Measurements from ENCODE around the gene NAGLU. TPM values are rescaled to one million over a fixed set of nuclear protein-coding genes. Genes with fewer than 3 reads are reported as not detected.
A peak's percentile ranks its signal among the peaks of the same experiment; 100 is the strongest.

Gene NAGLU
- total RNA-seq (ENCODE audit: insufficient read depth, low replicate concordance): 26.2 TPM

- peak; percentile 91 for DNase-seq (ENCODE audit: low spot score)
Measured at GRCh38 chr17:42536048-42536371, at the start of gene NAGLU. NAGLU (plus strand) TSS chr17:42536241; CDS start chr17:42536273, 32 bp downstream.

- no peak for DNase-seq (ENCODE audit: low spot score)
Measured at GRCh38 chr17:42488032-42488431, 48.0 kb upstream of the NAGLU start.

GRCh38 chr17:42493319-42493718, 42.7 kb upstream of the NAGLU start:
- no peak for DNase-seq (ENCODE audit: low spot score)

GRCh38 chr17:42494673-42495072, 41.4 kb upstream of the NAGLU start:
- DNase-seq (ENCODE audit: low spot score): no peak

- DNase-seq (ENCODE audit: low spot score): no peak
Measured at GRCh38 chr17:42498828-42499227, 37.2 kb upstream of the NAGLU start.

- no peak for DNase-seq (ENCODE audit: low spot score)
Measured at GRCh38 chr17:42502091-42502490, 34.0 kb upstream of the NAGLU start.

GRCh38 chr17:42502926-42503325, 33.1 kb upstream of the NAGLU start:
- DNase-seq (ENCODE audit: low spot score): no peak

GRCh38 chr17:42507671-42508070, 28.4 kb upstream of the NAGLU start:
- DNase-seq (ENCODE audit: low spot score): no peak

GRCh38 chr17:42508426-42509165, 27.4 kb upstream of the NAGLU start:
- no peak for DNase-seq (ENCODE audit: low spot score)

- DNase-seq (ENCODE audit: low spot score): no peak
Measured at GRCh38 chr17:42509409-42509808, 26.6 kb upstream of the NAGLU start.

GRCh38 chr17:42509841-42510240, 26.2 kb upstream of the NAGLU start:
- DNase-seq (ENCODE audit: low spot score): no peak

- no peak for DNase-seq (ENCODE audit: low spot score)
Measured at GRCh38 chr17:42512246-42512645, 23.8 kb upstream of the NAGLU start.

GRCh38 chr17:42512733-42513251, 23.2 kb upstream of the NAGLU start:
- DNase-seq (ENCODE audit: low spot score): no peak

GRCh38 chr17:42513686-42514085, 22.4 kb upstream of the NAGLU start:
- DNase-seq (ENCODE audit: low spot score): no peak

- DNase-seq (ENCODE audit: low spot score): no peak
Measured at GRCh38 chr17:42514279-42514678, 21.8 kb upstream of the NAGLU start.

- DNase-seq (ENCODE audit: low spot score): no peak
Measured at GRCh38 chr17:42514867-42515266, 21.2 kb upstream of the NAGLU start.

GRCh38 chr17:42517516-42517915, 18.5 kb upstream of the NAGLU start:
- peak; percentile 84 for DNase-seq (ENCODE audit: low spot score)

- DNase-seq (ENCODE audit: low spot score): peak; percentile 96
Measured at GRCh38 chr17:42518046-42518754, 17.8 kb upstream of the NAGLU start.

- DNase-seq (ENCODE audit: low spot score): peak; percentile 85
Measured at GRCh38 chr17:42518755-42519545, 17.1 kb upstream of the NAGLU start.

GRCh38 chr17:42519546-42520491, 16.2 kb upstream of the NAGLU start:
- DNase-seq (ENCODE audit: low spot score): peak; percentile 99

GRCh38 chr17:42520540-42520951, 15.5 kb upstream of the NAGLU start:
- DNase-seq (ENCODE audit: low spot score): no peak

Data from umbilical cord (tissue), 2 donors.